ENCODE data around the gene UGT1A1.

GRCh38 chr2:233801357-233802131 is 41.5 kb downstream of the UGT1A1 start:
- TF ChIP-seq EZH2phosphoT487 (IDR thresholded peaks at IDR 0.05; ENCODE audit: insufficient read depth, low read depth) (no peak), EZH2 (IDR thresholded peaks at IDR 0.05; ENCODE audit: insufficient read depth, poor library complexity, severe bottlenecking) (no peak)

Data from GM23248 (cell line).